GM23338 (cell line): Measurements from ENCODE around the gene CD9. TPM values are rescaled to one million over a fixed set of nuclear protein-coding genes. Genes with fewer than 3 reads are reported as not detected.

Source experiments
- ATAC-seq: fragments of 200-7000 bp; cut with Tn5 transposase; 3 replicates; pipeline ENCODE4 v1.9.1; 2020
- DNase-seq: peaks from one replicate; pipeline ENCODE4 v3.0.0-alpha.2; 2015; ENCODE audit warnings: low spot score
- H2AFZ ChIP-seq: fragments of 200-600 bp; sonication (generic); 2 replicates; pipeline ENCODE4 v1.8.0; 2016; ENCODE audit warnings: antibody characterized with exemption, mild to moderate bottlenecking, moderate library complexity
- H3F3A ChIP-seq: fragments of 200-600 bp; sonication (generic); replicated peaks from 2 replicates; pipeline ENCODE4 v1.8.0; 2017; ENCODE audit warnings: antibody characterized with exemption, mixed run types, low read depth
- H3K27ac ChIP-seq: fragments of 200-600 bp; sonication (generic); 2 replicates; pipeline ENCODE4 v1.6.1; 2016; ENCODE audit warnings: low read depth
- H3K27me3 ChIP-seq: fragments of 200-600 bp; sonication (generic); 2 replicates; pipeline ENCODE4 v1.8.0; 2016; ENCODE audit warnings: mild to moderate bottlenecking, mixed run types, moderate library complexity; ENCODE audit not compliant: insufficient read depth
- H3K36me3 ChIP-seq: fragments of 200-600 bp; sonication (generic); 2 replicates; pipeline ENCODE4 v1.8.0; 2016; ENCODE audit warnings: mild to moderate bottlenecking; ENCODE audit not compliant: insufficient read depth
- H3K4me1 ChIP-seq: fragments of 200-600 bp; sonication (generic); 2 replicates; pipeline ENCODE4 v1.8.0; 2016; ENCODE audit warnings: mild to moderate bottlenecking, moderate library complexity; ENCODE audit not compliant: insufficient read depth
- H3K4me2 ChIP-seq: fragments of 200-600 bp; sonication (generic); 2 replicates; pipeline ENCODE4 v1.7.1; 2017; ENCODE audit warnings: mixed run types
- H3K4me3 ChIP-seq: fragments of 200-600 bp; sonication (generic); 2 replicates; pipeline ENCODE4 v1.6.1; 2016; ENCODE audit warnings: mixed run types
- H3K79me2 ChIP-seq: fragments of 200-600 bp; sonication (generic); replicated peaks from 2 replicates; pipeline ENCODE4 v1.8.0; 2017; ENCODE audit warnings: mild to moderate bottlenecking; ENCODE audit not compliant: insufficient read depth
- H3K9me2 ChIP-seq: fragments of 200-600 bp; sonication (generic); 2 replicates; pipeline ENCODE4 v1.8.0; 2017; ENCODE audit not compliant: insufficient read depth
- H4K20me1 ChIP-seq: fragments of 200-600 bp; sonication (generic); replicated peaks from 2 replicates; pipeline ENCODE4 v1.8.0; 2017; ENCODE audit warnings: mild to moderate bottlenecking; ENCODE audit not compliant: insufficient read depth
- H3K27ac Mint-ChIP-seq: 2 replicates; pipeline ENCODE4 v1.8.0; 2020; ENCODE audit warnings: inconsistent platforms, mild to moderate bottlenecking, moderate library complexity, mixed read lengths
- H3K27me3 Mint-ChIP-seq: 3 replicates; pipeline ENCODE4 v1.8.0; 2022; ENCODE audit warnings: low read depth, mild to moderate bottlenecking, moderate library complexity, mixed read lengths, inconsistent platforms; ENCODE audit not compliant: insufficient read depth, poor library complexity
- H3K36me3 Mint-ChIP-seq: 3 replicates; pipeline ENCODE4 v1.8.0; 2021; ENCODE audit warnings: low read depth, mild to moderate bottlenecking, inconsistent platforms, moderate library complexity, mixed read lengths
- H3K4me1 Mint-ChIP-seq: 3 replicates; pipeline ENCODE4 v1.8.0; 2020; ENCODE audit warnings: mild to moderate bottlenecking, inconsistent platforms, mixed read lengths
- H3K4me3 Mint-ChIP-seq: 3 replicates; pipeline ENCODE4 v1.8.0; 2021; ENCODE audit warnings: moderate library complexity, mild to moderate bottlenecking, inconsistent platforms, mixed read lengths
- H3K9me3 Mint-ChIP-seq: 3 replicates; pipeline ENCODE4 v1.8.0; 2020; ENCODE audit warnings: moderate library complexity, mild to moderate bottlenecking, inconsistent platforms, mixed read lengths
- CREB1 ChIP-seq: fragments of 250-450 bp; sonication (Bioruptor Pico); IDR thresholded peaks from 2 replicates; pipeline ENCODE4 v1.5.0; 2020; ENCODE audit warnings: low read depth, mild to moderate bottlenecking, moderate library complexity
- EZH2 ChIP-seq: fragments of 200-600 bp; sonication (generic); IDR thresholded peaks from one replicate; pipeline ENCODE4 v1.8.0; 2017; ENCODE audit warnings: antibody characterized with exemption, mild to moderate bottlenecking, low read depth; ENCODE audit not compliant: unreplicated experiment
- EZH2phosphoT487 ChIP-seq: fragments of 200-600 bp; sonication (generic); IDR thresholded peaks from one replicate; pipeline ENCODE4 v1.8.1; 2018; ENCODE audit warnings: antibody characterized with exemption; ENCODE audit not compliant: unreplicated experiment
- JUNB ChIP-seq: IDR thresholded peaks from one replicate; pipeline ENCODE4 v1.6.1; 2016; ENCODE audit warnings: antibody characterized with exemption; ENCODE audit not compliant: unreplicated experiment
- POLR2AphosphoS5 ChIP-seq: IDR thresholded peaks from 2 replicates; pipeline ENCODE4 v1.6.1; 2016; ENCODE audit warnings: antibody characterized with exemption, low read depth
- STAT1 ChIP-seq: IDR thresholded peaks from one replicate; pipeline ENCODE4 v1.6.1; 2016; ENCODE audit warnings: antibody characterized with exemption; ENCODE audit not compliant: unreplicated experiment
- ZNF114 ChIP-seq: fragments of 250-450 bp; sonication (Bioruptor Pico); IDR thresholded peaks from 2 replicates; pipeline ENCODE4 v1.5.0; 2020; ENCODE audit warnings: mild to moderate bottlenecking, moderate library complexity
- ZNF331 ChIP-seq: fragments of 250-450 bp; sonication (Bioruptor Pico); IDR thresholded peaks from 2 replicates; pipeline ENCODE4 v1.5.0; 2020; ENCODE audit warnings: low read depth, mild to moderate bottlenecking, moderate library complexity
- polyA plus RNA-seq: library from polyadenylated mRNA; unstranded; fragments of >200 nt; fragmentation: Nextera tagmentation; extraction: Ambion mirVana; gene quantifications from 2 replicates; pipeline ENCODE4 v1.2.1, GENCODE V29; 2016
- total RNA-seq: library from RNA; depleted of rRNA; stranded (reverse); fragments of >200 nt; shearing (Covaris generic); gene quantifications from 2 replicates; pipeline ENCODE4 v1.2.3, GENCODE V29; 2014
- TF ChIP-seq, protein P1 (sequence below): IDR thresholded peaks from one replicate; pipeline ENCODE4 v1.6.1; 2018; ENCODE audit warnings: antibody characterized with exemption; ENCODE audit not compliant: unreplicated experiment
- TF ChIP-seq, protein P2 (sequence below), 2 experiments: fragments of 200-600 bp in 1 of 2; sonication (generic) in 1 of 2; conservative IDR thresholded peaks; 2 replicates each; pipeline versions ENCODE4 v1.5.1 to v1.6.1; 2016 to 2017; ENCODE audit warnings: antibody characterized with exemption in 2 of 2, low read depth in 2 of 2, mild to moderate bottlenecking in 2 of 2, moderate library complexity in 1 of 2

CD9 gene
- total and polyA plus RNA-seq, 2 experiments from 2014 or later = 222 to 251 TPM

DNA sequence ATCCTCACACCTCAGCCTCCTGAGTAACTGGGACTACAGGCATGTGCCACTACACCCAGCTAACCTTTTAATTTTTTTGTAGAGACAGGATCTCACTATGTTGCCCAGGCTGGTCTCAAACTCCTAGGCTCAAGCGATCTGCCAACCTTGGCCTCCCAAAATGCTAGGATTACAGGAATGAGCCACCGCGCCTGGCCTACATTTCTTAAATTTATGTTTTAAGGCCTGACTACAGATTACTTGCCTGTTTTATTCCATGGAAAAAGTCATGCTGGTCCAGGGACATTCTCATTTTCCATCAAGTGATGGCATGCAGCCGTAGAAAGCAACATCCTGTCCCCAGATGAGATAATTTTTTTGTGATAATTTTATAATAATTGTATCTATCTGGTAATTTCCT is 6.1 kb downstream of the CD9 start (continued):
- TF ChIP-seq ZNF331 (CRISPR knock-in tag) = no peak
- TF ChIP-seq, protein P1, sequence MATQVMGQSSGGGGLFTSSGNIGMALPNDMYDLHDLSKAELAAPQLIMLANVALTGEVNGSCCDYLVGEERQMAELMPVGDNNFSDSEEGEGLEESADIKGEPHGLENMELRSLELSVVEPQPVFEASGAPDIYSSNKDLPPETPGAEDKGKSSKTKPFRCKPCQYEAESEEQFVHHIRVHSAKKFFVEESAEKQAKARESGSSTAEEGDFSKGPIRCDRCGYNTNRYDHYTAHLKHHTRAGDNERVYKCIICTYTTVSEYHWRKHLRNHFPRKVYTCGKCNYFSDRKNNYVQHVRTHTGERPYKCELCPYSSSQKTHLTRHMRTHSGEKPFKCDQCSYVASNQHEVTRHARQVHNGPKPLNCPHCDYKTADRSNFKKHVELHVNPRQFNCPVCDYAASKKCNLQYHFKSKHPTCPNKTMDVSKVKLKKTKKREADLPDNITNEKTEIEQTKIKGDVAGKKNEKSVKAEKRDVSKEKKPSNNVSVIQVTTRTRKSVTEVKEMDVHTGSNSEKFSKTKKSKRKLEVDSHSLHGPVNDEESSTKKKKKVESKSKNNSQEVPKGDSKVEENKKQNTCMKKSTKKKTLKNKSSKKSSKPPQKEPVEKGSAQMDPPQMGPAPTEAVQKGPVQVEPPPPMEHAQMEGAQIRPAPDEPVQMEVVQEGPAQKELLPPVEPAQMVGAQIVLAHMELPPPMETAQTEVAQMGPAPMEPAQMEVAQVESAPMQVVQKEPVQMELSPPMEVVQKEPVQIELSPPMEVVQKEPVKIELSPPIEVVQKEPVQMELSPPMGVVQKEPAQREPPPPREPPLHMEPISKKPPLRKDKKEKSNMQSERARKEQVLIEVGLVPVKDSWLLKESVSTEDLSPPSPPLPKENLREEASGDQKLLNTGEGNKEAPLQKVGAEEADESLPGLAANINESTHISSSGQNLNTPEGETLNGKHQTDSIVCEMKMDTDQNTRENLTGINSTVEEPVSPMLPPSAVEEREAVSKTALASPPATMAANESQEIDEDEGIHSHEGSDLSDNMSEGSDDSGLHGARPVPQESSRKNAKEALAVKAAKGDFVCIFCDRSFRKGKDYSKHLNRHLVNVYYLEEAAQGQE = no peak
- no peak for TF ChIP-seq EZH2
- TF ChIP-seq JUNB = no peak

DNA sequence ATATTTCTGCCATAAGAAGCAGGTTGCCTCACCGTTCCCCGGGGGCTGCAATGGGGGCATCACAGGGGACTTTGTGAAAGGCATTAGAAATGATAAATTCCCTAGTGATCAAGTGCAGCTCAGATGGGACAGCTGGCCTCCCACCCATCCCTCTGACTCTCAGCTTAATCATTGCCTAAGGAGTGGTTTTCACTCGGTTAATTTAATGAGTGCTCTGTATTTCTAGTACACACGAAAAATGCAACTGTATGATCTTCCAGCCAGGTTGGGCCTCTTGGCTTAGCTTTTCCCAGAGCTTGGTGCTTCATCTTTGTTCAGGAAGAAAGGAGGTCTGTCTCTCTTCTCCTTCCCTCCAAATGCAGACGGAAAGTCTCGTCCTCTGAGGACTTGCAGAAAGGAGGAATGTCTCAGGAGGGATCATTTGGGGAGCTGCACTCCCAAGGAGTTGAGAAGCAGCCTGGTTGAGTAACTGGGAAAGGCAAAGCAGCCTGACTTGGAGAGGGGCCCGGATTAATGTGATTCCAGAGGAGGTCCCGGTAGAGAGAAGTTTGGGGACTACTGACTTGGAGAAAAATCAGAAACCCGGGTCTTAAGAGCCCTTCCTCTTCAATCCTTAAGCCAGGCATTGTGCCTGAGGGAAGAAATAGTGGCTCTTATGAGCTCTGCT is 7.2 kb downstream of the CD9 start:
- Histone ChIP-seq H3K27ac (peak overlapping the region; percentile 79), H3K79me2 (peaks cover 90% of the 10 kb centered on the region)
- TF ChIP-seq ZNF331 (CRISPR knock-in tag) = no peak
- TF ChIP-seq STAT1 = no peak
- TF ChIP-seq, protein P2, sequence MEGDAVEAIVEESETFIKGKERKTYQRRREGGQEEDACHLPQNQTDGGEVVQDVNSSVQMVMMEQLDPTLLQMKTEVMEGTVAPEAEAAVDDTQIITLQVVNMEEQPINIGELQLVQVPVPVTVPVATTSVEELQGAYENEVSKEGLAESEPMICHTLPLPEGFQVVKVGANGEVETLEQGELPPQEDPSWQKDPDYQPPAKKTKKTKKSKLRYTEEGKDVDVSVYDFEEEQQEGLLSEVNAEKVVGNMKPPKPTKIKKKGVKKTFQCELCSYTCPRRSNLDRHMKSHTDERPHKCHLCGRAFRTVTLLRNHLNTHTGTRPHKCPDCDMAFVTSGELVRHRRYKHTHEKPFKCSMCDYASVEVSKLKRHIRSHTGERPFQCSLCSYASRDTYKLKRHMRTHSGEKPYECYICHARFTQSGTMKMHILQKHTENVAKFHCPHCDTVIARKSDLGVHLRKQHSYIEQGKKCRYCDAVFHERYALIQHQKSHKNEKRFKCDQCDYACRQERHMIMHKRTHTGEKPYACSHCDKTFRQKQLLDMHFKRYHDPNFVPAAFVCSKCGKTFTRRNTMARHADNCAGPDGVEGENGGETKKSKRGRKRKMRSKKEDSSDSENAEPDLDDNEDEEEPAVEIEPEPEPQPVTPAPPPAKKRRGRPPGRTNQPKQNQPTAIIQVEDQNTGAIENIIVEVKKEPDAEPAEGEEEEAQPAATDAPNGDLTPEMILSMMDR (conservative IDR thresholded peaks at IDR 0.05; ENCODE audit: low read depth in 2 of 2) = no peak
- no peak for TF ChIP-seq EZH2phosphoT487
- TF ChIP-seq POLR2AphosphoS5 = no peak
- TF ChIP-seq, protein P1 = no peak
- no peak for TF ChIP-seq CREB1 (CRISPR knock-in tag)
- TF ChIP-seq ZNF114 (CRISPR knock-in tag) = no peak

More for the DNA sequence above, 7.2 kb downstream of the CD9 start:
- DNase-seq = no peak
- peaks cover 7% of the 10 kb centered on the region; the same call in 1 of the 2 replicates for H3K36me3 ChIP-seq
- no peaks in the 10 kb centered on the region for H3K27me3 ChIP-seq
- H3K4me3 Mint-ChIP-seq = no peak overlapping the region
- H3F3A ChIP-seq = peaks cover 15% of the 10 kb centered on the region
- peaks cover 7% of the 10 kb centered on the region for H4K20me1 ChIP-seq
- H3K27me3 Mint-ChIP-seq = peaks cover 22% of the 10 kb centered on the region
- H3K4me1 Mint-ChIP-seq = peaks cover 83% of the 10 kb centered on the region
- H2AFZ ChIP-seq = no peak overlapping the region
- H3K4me3 ChIP-seq = no peak overlapping the region
- H3K9me3 Mint-ChIP-seq = no peaks in the 10 kb centered on the region; the same call in 2 of the 3 replicates
- no peak for ATAC-seq
- peak overlapping the region; percentile 55 for H3K4me2 ChIP-seq
- H3K4me1 ChIP-seq = peaks cover 72% of the 10 kb centered on the region
- H3K36me3 Mint-ChIP-seq = peaks cover 56% of the 10 kb centered on the region
- no peaks in the 10 kb centered on the region for H3K9me2 ChIP-seq
- H3K27ac Mint-ChIP-seq = peak overlapping the region; percentile 81
